ENCODE results near the gene SMIM30. TPM values are rescaled to one million over a fixed set of nuclear protein-coding genes. Genes with fewer than 3 reads are reported as not detected.

The SMIM30 gene
- total RNA-seq, 4 donors from 2014 or later, result 36.2 to 53.1 (median 44.0) TPM

GRCh38 chr7:113087071-113087998 is 31.0 kb downstream of the SMIM30 start:
- no peaks in the 10 kb centered on the region for H3K9me3 ChIP-seq
- H3K36me3 ChIP-seq, result no peaks in the 10 kb centered on the region
- H3K27me3 ChIP-seq, result peaks cover 12% of the 10 kb centered on the region
- ATAC-seq, result peak; percentile 62
- peak overlapping the region in 2 of 4 donors; percentile 24 to 55 for H3K27ac ChIP-seq
- H3K4me1 ChIP-seq, result peaks cover 0 to 22% (median 0%) of the 10 kb centered on the region in 3 donors
- 40 to 55% methylated on average over 11 to 15 of the region's 15 CpGs for WGBS, 2 donors (ENCODE audit: low coverage in 1 of 2)
- no peak for TF ChIP-seq POLR2AphosphoS5 (IDR thresholded peaks at IDR 0.05)
- TF ChIP-seq POLR2A (IDR thresholded peaks at IDR 0.05), result no peak
- peak overlapping the region in 1 of 2 donors; percentile 50 for H3K4me3 ChIP-seq

- WGBS, 2 donors (ENCODE audit: low coverage in 1 of 2), result 8 to 13% methylated on average over 6 to 8 of the region's 29 CpGs
- peak within 1 kb of the TSS; percentile 7 to 50 for H3K4me3 ChIP-seq
- H3K36me3 ChIP-seq, result no peaks in the 10 kb centered on the region
- TF ChIP-seq POLR2A (IDR thresholded peaks at IDR 0.05) (no peak), EP300 (IDR thresholded peaks at IDR 0.05) (no peak)
- peak; percentile 82 for ATAC-seq
- H3K27me3 ChIP-seq, result peaks cover 12% of the 10 kb centered on the region
- H3K9me3 ChIP-seq, result no peaks in the 10 kb centered on the region
- H3K27ac ChIP-seq, result peak within 1 kb of the TSS in 2 of 4 donors; percentile 24 to 55
- peaks cover 0 to 22% (median 0%) of the 10 kb centered on the region in 3 donors for H3K4me1 ChIP-seq
These were observed 31.9 kb downstream of the SMIM30 start, which contains the start of gene GPR85 for GRCh38 chr7:113086431-113086888. TSS of gene GPR85 (minus strand) at chr7:113086827. CDS start at chr7:113084721, 2,106 bp downstream.

- Histone ChIP-seq H3K4me3 (peak overlapping the region in 1 of 2 donors; percentile 50), H3K9me3 (no peaks in the 10 kb centered on the region), H3K36me3 (no peaks in the 10 kb centered on the region), H3K27ac (no peak overlapping the region), H3K27me3 (peaks cover 12% of the 10 kb centered on the region), H3K4me1 (peaks cover 0 to 22% (median 0%) of the 10 kb centered on the region in 3 donors)
- ATAC-seq, result no peak
- WGBS, 2 donors (ENCODE audit: low coverage in 1 of 2), result 11 to 25% methylated on average over 7 to 16 of the region's 16 CpGs
- TF ChIP-seq EP300 (IDR thresholded peaks at IDR 0.05), result no peak
- no peak for TF ChIP-seq POLR2A (IDR thresholded peaks at IDR 0.05)
- no peak for TF ChIP-seq POLR2AphosphoS5 (IDR thresholded peaks at IDR 0.05)
- no peak for TF ChIP-seq CTCF (IDR thresholded peaks at IDR 0.05)
These were observed 32.5 kb downstream of the SMIM30 start for GRCh38 chr7:113085781-113086390.

GRCh38 chr7:113084496-113085172 is 33.7 kb downstream of the SMIM30 start:
- ATAC-seq, result no peak
- no peak overlapping the region for H3K27ac ChIP-seq
- TF ChIP-seq CTCF (IDR thresholded peaks at IDR 0.05) (no peak), EP300 (IDR thresholded peaks at IDR 0.05) (no peak), POLR2AphosphoS5 (IDR thresholded peaks at IDR 0.05) (no peak), POLR2A (IDR thresholded peaks at IDR 0.05) (no peak)
- H3K36me3 ChIP-seq, result no peaks in the 10 kb centered on the region
- peaks cover 12% of the 10 kb centered on the region for H3K27me3 ChIP-seq
- WGBS, 2 donors (ENCODE audit: low coverage in 1 of 2), result 91 to 96% methylated on average over 4 of the region's 4 CpGs
- peaks cover 0 to 22% (median 0%) of the 10 kb centered on the region in 3 donors for H3K4me1 ChIP-seq
- H3K9me3 ChIP-seq, result no peaks in the 10 kb centered on the region
- H3K4me3 ChIP-seq, result no peak overlapping the region

- Histone ChIP-seq H3K27me3 (peaks cover 12% of the 10 kb centered on the region), H3K27ac (no peak overlapping the region), H3K36me3 (no peaks in the 10 kb centered on the region), H3K9me3 (no peaks in the 10 kb centered on the region), H3K4me3 (no peak overlapping the region), H3K4me1 (peaks cover 0 to 22% (median 0%) of the 10 kb centered on the region in 3 donors)
- no peak for ATAC-seq
- TF ChIP-seq POLR2A (IDR thresholded peaks at IDR 0.05) (no peak), EP300 (IDR thresholded peaks at IDR 0.05) (no peak), CTCF (IDR thresholded peaks at IDR 0.05) (no peak)
- WGBS, 2 donors (ENCODE audit: low coverage in 1 of 2), result 74 to 76% methylated on average over 6 to 7 of the region's 10 CpGs
These were observed 34.4 kb downstream of the SMIM30 start for GRCh38 chr7:113083816-113084495.

Measured in gastroesophageal sphincter (tissue), 4 donors.